K562 (cell line): Measurements from ENCODE around the gene SDC3. TPM values are rescaled to one million over a fixed set of nuclear protein-coding genes. Genes with fewer than 3 reads are reported as not detected.

Experiments used
- ARHGAP35 ChIP-seq: fragments of 450-650 bp; IDR thresholded peaks from 2 replicates; pipeline ENCODE4 v1.6.1; 2018; ENCODE audit not compliant: partially characterized antibody
- DNMT1 ChIP-seq: fragments of 450-650 bp; IDR thresholded peaks from 2 replicates; pipeline ENCODE4 v1.6.1; 2016; ENCODE audit warnings: antibody characterized with exemption, mild to moderate bottlenecking
- GTF2F1 ChIP-seq: IDR thresholded peaks from 2 replicates; pipeline ENCODE4 v1.6.1; 2011; ENCODE audit warnings: low read depth, low read length, improper control_type of control experiment
- KAT2B ChIP-seq: IDR thresholded peaks from one replicate; pipeline ENCODE4 v1.6.1; 2012; ENCODE audit warnings: low read depth, mild to moderate bottlenecking, control low read depth, inconsistent platforms, low read length, moderate library complexity
- LARP7 ChIP-seq: fragments of 450-650 bp; IDR thresholded peaks from 2 replicates; pipeline ENCODE4 v1.6.1; 2016
- NFIX ChIP-seq: fragments of 250-450 bp; sonication (Bioruptor Pico); IDR thresholded peaks from 2 replicates; pipeline ENCODE4 v1.4.0; 2020; ENCODE audit warnings: low read depth, mild to moderate bottlenecking, moderate library complexity
- PRPF4 ChIP-seq: fragments of 200-400 bp; formaldehyde crosslinking; IDR thresholded peaks from one replicate; pipeline ENCODE4 v1.6.1; 2017; ENCODE audit warnings: low read length, low read depth, mild to moderate bottlenecking; ENCODE audit not compliant: insufficient read depth, poor library complexity, severe bottlenecking
- RBM34 ChIP-seq: fragments of 200-400 bp; formaldehyde crosslinking; IDR thresholded peaks from 2 replicates; pipeline ENCODE4 v1.6.1; 2018; ENCODE audit warnings: low read length, borderline replicate concordance; ENCODE audit not compliant: insufficient read depth
- TRIM24 ChIP-seq, 2 experiments: fragments of 450-650 bp; IDR thresholded peaks; 2 replicates each; pipeline ENCODE4 v1.6.1; 2016
- polyA plus RNA-seq, 8 experiments: library from polyadenylated mRNA; depleted of rRNA in 4 of 8; stranded (reverse) in 5 of 8; unstranded in 3 of 8; fragments of >200 nt; fragmentation: Nextera tagmentation in 2 of 8; fragmentation: Illumina TruSeq in 1 of 8; extraction: Ambion mirVana in 2 of 8; extraction: Trizol in 1 of 8; gene quantifications; 2 replicates each; pipeline versions ENCODE4 v1.2.1 to v1.2.3, GENCODE V29; 2011 to 2014; ENCODE audit warnings: inconsistent platforms in 1 of 8, missing spikeins in 1 of 8
- total RNA-seq, 7 experiments: library from RNA; depleted of rRNA in 6 of 7; stranded (reverse); fragments of >200 nt in 6 of 7; fragmentation: Illumina TruSeq in 2 of 7; extraction: Trizol in 2 of 7; gene quantifications; 2 replicates each; pipeline versions ENCODE4 v1.2.1 to v1.2.3, GENCODE V29; 2011 to 2021; ENCODE audit warnings: low replicate concordance in 1 of 7
- TF ChIP-seq, protein P1 (sequence below): fragments of 250-450 bp; sonication (Bioruptor Pico); IDR thresholded peaks from 2 replicates; pipeline ENCODE4 v1.4.0; 2020
- TF ChIP-seq, protein P2 (sequence below): fragments of 250-450 bp; sonication (Bioruptor Pico); IDR thresholded peaks from 2 replicates; pipeline ENCODE4 v1.6.1; 2021; ENCODE audit warnings: mild to moderate bottlenecking
- TF ChIP-seq, protein P3 (sequence below): fragments of 450-650 bp; formaldehyde crosslinking; conservative IDR thresholded peaks from 2 replicates; pipeline ENCODE4 v1.4.0; 2022; ENCODE audit warnings: mild to moderate bottlenecking, missing genetic modification characterization
- TF ChIP-seq, protein P4 (sequence below): sonication (generic); IDR thresholded peaks from 2 replicates; pipeline ENCODE4 v1.6.1; 2016
- TF ChIP-seq, protein P5 (sequence below): fragments of 250-450 bp; sonication (Bioruptor Pico); IDR thresholded peaks from 2 replicates; pipeline ENCODE4 v1.5.0; 2020; ENCODE audit warnings: mild to moderate bottlenecking

Gene SDC3
- total and polyA plus RNA-seq, 9 of the 15 experiments (the other 6 are each of a cell fraction or from before 2014, with no cell fraction given) = 0.38 to 44.1 (median 12.1) TPM

DNA sequence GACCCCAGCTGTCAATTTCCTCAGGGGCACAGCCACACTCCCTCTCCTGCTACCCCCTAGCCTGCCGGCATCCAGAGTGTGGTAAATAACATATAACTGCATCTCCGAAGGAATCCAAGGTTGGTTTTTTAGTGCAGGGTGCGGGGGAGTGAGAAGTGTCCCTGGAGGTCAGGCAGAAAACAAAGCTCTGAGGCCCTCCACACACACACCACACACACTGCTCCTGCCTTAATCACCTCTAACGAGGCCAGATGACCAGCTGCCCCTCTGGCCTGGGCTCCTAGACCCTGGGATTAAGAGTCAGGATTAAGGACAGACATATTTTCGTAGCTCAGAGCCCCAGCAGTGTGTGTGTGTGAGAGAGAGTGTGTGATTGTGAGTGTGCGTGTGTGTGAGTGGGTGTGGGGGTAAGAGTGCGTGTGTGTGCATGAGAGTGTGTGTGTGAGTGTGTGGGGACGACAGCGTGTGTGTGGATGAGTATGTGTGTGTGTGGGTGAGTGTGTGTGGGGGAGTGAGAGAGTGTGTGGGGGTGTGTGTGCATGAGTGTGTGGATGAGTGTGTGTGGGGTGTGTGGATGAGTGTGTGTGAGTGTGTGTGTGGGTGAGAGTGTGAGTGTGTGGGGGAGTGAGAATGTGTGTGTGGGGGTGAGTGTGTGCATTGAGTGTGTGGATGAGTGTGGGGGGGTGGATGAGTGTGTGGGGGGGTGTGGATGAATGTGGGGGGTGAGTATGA, 14.6 kb downstream of the SDC3 start (continued):
- TF ChIP-seq RBM34 = no peak
- TF ChIP-seq NFIX (CRISPR knock-in tag) = no peak
- no peak for TF ChIP-seq PRPF4
- TF ChIP-seq DNMT1 = no peak
- TF ChIP-seq TRIM24 (IDR thresholded peaks at IDR 0.05) = peak in 1 of 2 experiments; percentile 19; a peak in 1 of 4 replicates
- TF ChIP-seq ARHGAP35 = peak; percentile 73
- no peak for TF ChIP-seq GTF2F1
- TF ChIP-seq KAT2B = no peak
- TF ChIP-seq, protein P1, sequence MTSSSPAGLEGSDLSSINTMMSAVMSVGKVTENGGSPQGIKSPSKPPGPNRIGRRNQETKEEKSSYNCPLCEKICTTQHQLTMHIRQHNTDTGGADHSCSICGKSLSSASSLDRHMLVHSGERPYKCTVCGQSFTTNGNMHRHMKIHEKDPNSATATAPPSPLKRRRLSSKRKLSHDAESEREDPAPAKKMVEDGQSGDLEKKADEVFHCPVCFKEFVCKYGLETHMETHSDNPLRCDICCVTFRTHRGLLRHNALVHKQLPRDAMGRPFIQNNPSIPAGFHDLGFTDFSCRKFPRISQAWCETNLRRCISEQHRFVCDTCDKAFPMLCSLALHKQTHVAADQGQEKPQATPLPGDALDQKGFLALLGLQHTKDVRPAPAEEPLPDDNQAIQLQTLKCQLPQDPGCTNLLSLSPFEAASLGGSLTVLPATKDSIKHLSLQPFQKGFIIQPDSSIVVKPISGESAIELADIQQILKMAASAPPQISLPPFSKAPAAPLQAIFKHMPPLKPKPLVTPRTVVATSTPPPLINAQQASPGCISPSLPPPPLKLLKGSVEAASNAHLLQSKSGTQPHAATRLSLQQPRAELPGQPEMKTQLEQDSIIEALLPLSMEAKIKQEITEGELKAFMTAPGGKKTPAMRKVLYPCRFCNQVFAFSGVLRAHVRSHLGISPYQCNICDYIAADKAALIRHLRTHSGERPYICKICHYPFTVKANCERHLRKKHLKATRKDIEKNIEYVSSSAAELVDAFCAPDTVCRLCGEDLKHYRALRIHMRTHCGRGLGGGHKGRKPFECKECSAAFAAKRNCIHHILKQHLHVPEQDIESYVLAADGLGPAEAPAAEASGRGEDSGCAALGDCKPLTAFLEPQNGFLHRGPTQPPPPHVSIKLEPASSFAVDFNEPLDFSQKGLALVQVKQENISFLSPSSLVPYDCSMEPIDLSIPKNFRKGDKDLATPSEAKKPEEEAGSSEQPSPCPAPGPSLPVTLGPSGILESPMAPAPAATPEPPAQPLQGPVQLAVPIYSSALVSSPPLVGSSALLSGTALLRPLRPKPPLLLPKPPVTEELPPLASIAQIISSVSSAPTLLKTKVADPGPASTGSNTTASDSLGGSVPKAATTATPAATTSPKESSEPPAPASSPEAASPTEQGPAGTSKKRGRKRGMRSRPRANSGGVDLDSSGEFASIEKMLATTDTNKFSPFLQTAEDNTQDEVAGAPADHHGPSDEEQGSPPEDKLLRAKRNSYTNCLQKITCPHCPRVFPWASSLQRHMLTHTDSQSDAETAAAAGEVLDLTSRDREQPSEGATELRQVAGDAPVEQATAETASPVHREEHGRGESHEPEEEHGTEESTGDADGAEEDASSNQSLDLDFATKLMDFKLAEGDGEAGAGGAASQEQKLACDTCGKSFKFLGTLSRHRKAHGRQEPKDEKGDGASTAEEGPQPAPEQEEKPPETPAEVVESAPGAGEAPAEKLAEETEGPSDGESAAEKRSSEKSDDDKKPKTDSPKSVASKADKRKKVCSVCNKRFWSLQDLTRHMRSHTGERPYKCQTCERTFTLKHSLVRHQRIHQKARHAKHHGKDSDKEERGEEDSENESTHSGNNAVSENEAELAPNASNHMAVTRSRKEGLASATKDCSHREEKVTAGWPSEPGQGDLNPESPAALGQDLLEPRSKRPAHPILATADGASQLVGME (CRISPR knock-in tag) = no peak
- TF ChIP-seq, protein P2, sequence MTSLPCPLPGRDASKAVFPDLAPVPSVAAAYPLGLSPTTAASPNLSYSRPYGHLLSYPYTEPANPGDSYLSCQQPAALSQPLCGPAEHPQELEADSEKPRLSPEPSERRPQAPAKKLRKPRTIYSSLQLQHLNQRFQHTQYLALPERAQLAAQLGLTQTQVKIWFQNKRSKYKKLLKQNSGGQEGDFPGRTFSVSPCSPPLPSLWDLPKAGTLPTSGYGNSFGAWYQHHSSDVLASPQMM = no peak
- TF ChIP-seq, protein P3, sequence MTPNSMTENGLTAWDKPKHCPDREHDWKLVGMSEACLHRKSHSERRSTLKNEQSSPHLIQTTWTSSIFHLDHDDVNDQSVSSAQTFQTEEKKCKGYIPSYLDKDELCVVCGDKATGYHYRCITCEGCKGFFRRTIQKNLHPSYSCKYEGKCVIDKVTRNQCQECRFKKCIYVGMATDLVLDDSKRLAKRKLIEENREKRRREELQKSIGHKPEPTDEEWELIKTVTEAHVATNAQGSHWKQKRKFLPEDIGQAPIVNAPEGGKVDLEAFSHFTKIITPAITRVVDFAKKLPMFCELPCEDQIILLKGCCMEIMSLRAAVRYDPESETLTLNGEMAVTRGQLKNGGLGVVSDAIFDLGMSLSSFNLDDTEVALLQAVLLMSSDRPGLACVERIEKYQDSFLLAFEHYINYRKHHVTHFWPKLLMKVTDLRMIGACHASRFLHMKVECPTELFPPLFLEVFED (CRISPR knock-in tag) = peak; percentile 81
- TF ChIP-seq, protein P4, sequence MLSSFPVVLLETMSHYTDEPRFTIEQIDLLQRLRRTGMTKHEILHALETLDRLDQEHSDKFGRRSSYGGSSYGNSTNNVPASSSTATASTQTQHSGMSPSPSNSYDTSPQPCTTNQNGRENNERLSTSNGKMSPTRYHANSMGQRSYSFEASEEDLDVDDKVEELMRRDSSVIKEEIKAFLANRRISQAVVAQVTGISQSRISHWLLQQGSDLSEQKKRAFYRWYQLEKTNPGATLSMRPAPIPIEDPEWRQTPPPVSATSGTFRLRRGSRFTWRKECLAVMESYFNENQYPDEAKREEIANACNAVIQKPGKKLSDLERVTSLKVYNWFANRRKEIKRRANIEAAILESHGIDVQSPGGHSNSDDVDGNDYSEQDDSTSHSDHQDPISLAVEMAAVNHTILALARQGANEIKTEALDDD = no peak
- TF ChIP-seq, protein P5, sequence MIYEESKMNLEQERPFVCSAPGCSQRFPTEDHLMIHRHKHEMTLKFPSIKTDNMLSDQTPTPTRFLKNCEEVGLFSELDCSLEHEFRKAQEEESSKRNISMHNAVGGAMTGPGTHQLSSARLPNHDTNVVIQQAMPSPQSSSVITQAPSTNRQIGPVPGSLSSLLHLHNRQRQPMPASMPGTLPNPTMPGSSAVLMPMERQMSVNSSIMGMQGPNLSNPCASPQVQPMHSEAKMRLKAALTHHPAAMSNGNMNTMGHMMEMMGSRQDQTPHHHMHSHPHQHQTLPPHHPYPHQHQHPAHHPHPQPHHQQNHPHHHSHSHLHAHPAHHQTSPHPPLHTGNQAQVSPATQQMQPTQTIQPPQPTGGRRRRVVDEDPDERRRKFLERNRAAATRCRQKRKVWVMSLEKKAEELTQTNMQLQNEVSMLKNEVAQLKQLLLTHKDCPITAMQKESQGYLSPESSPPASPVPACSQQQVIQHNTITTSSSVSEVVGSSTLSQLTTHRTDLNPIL (CRISPR knock-in tag) = no peak
- TF ChIP-seq LARP7 = peak; percentile 76; the same call in 1 of the 2 replicates
